Fibroblast of peridontal ligament (primary cell): ENCODE measurements around the gene TBC1D8.

ENCODE experiments used
- DNase-seq: peaks from one replicate; pipeline ENCODE4 v3.0.0-alpha.2; 2010; ENCODE audit errors: extremely low read depth

TBC1D8 gene

GRCh38 chr2:100998235-100998573 is 153.0 kb downstream of the TBC1D8 start:
- DNase-seq = no peak

DNA sequence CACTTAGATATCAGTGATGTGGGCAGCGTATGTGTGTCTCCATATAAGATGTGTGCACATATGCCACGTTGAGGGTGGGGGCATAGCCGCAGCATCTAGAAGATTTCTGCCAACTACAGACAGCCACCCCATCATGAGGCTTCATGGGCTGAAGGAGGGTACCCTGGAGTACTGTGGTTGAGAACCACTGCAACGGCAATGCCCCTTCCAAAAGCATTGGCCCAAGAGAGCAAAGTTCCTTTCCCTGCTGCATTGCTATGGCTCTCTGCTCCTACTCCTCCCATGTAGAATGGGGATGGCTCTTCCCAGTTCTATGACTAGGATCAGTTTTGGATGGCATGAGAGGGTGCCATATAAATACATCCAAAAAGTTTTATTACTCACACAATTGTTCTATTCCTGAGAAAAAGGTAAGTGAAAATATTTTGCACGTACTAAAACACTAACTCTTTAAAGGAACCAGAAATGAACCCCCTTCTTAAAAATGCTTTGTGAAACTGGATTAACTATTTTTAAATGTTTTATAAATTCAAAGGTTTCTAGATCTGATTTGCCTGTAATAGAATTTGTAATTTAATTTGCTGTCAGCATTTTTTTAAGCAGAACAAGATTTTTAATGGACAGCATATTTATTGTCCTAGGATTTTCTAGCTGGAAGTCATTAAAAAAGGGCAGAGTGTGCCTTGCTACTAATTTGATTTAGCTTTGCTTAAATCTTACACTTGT is 153.5 kb downstream of the TBC1D8 start:
- no peak for DNase-seq

GRCh38 chr2:100995309-100996075 is 155.7 kb downstream of the TBC1D8 start:
- DNase-seq = no peak

DNA sequence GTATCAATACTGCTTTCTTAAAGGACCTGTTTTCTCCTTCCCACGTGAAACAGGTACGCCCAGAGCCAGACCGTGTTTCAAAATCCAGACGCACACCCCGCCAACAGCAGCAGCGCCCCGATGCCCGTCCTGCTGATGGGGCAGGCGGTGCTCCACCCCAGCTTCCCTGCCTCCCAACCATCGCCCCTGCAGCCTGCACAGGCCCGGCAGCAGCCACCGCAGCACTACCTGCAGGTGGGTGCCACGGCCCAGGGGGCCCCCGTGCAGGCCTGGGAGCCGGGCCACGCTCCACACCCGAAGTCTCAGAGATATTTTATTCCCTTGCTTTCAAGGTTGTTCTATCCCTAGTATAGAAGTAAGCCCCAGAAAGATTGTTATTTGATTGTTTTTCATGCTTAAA is 157.9 kb downstream of the TBC1D8 start:
- no peak for DNase-seq

DNA sequence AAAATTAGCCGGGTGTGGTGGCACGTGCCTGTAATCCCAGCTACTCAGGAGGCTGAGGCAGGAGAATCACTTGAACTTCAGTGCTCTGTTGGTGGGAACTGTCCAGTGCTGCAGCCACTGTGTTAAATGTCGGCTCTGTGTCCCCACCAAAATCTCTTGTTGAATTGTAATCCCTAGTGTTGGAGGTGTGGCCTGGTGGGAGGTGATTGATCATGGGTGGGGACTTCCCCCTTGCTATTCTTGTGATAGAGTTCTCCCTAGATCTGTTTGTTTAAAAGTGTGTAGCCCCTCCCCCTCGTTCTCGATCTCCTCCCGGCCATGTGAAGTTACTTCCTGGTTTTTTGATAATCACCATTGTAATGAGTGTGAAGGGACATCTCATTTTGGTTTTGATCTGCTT is 158.9 kb downstream of the TBC1D8 start:
- DNase-seq = no peak

- no peak for DNase-seq
These were observed 159.8 kb downstream of the TBC1D8 start for GRCh38 chr2:100991404-100991773.

DNA sequence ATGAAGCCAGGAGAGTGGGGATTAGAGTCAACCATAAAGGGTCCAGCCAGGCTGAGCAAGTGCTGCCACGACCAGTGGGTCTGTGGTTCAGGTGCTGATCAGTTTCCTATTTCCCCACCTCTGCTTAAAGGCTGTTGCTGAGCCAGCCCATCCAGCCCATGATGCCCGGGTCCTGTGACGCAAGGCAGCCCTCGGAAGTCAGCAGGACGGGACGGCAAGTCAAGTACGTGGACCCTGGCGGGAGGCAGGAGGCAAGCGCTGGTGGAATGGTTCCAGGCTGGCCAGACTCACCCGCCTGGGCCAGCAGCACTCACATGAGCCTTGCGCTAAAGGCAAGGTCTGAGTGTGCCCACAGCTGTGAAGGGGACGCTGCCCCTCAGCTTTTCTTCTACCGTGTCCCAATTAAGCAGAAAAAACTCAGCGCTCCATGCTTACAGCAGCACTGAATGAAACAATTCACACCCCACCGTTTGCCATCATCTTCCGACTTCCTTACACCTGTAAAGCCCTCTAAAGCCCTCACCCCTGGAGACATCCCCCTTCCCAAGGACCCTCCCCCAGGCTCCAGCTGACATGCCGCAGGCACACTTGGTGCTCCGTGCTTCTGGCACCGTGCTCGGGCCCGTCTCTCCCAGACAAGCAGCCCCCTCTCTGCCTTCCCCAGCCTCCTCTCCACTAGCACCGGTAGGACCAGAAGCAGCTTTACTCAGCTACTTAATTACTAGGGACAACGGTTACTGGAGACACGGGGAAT is 160.4 kb downstream of the TBC1D8 start:
- DNase-seq = no peak

DNA sequence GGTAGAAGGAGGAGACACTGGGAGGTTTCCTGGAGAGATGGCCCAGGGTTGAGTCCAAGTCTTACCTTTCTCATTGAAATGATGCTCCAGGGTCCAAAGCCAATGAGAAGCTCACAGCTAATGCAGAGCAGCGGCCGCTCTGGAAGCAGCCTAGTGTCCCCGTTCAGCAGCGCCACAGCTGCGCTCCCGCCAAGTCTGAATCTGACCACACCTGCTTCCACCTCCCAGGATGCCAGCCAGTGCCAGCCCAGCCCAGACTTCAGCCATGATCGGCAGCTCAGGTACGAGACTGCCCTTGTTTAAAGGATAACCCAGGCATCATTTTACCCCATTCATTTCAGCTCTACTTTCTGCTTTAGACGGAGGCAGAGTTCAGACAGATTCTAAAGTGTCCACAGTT is 161.0 kb downstream of the TBC1D8 start:
- DNase-seq = no peak

- no peak for DNase-seq
These were observed 161.5 kb downstream of the TBC1D8 start for GRCh38 chr2:100989666-100990065.

DNA sequence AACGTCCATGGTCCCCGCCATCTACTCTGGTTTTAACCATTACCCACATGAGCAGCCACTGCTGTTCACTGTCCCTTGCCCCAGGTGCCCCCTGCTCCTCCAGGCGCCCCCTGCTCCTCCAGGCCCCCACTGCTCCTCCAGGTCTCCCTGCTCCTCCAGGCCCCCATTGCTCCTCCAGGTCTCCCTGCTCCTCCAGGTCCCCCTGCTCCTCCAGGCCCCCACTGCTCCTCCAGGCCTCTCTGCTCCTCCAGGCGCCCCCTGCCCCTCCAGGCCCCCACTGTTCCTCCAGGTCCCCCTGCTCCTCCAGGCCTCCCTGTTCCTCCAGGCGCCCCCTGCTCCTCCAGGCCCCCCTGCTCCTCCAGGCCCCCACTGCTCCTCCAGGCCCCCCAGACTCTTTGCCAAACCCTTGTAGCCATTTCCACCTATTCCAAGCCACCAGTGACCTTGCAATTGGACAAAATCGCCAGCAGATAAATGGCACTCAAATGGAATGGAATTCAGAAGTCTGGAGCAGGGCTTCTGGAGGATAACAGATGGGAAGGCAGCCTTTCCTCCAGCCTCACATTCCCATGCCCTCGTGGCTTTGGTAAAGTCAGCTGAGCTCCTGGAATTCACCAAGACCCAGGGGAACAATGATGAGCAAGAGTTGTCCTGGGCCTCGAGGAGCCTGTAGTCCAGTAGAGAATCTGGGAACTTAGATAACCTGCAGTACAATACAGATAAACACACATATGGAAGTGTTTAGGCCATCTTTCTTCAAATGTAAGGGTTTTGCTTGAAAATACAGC is 162.4 kb downstream of the TBC1D8 start:
- DNase-seq = peak; percentile 71

DNA sequence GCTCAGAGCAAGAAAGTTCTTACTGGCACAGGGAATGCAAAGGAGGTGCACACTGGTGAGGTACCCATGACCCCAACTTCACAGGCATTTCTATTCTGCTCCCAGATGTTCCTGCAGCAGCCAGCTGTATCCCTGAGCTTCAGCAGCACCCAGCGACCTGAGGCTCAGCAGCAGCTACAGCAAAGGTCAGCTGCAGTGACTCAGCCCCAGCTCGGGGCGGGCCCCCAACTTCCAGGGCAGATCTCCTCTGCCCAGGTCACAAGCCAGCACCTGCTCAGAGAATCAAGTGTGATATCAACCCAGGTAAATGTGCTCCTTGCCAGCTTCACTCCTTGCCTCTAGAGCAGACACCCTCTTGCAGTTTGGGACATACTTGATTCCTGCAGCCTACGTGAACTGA is 163.2 kb downstream of the TBC1D8 start:
- DNase-seq = no peak

GRCh38 chr2:100987536-100987935 is 163.6 kb downstream of the TBC1D8 start:
- no peak for DNase-seq

DNA sequence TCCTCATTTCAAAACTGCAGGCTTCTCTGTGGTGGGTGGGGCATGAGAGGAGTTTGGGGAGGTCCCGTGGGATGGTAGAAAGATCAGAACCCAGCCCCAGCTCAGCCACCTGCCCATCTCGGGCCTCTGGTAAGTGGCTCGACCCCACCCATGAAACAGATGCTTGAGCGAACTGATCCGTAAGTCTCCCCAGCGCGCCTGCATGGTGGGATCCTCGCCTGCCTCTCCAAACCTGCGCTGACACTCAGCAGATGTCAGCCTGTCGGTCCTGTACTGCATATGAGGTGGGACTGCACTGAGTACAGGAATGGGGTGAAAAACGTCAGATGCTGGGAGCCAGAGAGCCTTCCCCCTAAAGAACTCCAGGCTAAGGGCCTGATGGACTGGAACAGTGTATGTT is 165.0 kb downstream of the TBC1D8 start:
- DNase-seq = no peak

DNA sequence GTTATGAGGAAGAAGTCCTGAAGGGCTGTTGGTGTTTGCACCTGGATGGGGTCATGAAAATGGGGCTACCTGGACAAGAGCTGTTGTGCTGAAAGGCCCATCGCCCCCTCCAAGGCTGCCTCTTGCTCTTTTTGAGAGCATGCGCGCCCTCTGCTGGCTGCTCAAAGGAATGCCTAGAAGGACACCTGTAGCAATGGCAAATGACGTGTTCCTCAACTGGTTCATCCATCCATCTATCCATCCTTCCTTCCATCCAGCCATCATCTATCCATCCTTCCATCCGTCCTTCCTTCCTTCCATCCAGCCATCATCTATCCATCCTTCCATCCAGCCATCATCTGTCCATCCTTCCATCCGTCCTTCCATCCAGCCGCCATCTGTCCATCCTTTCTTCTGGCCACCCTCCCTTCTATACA is 166.3 kb downstream of the TBC1D8 start:
- DNase-seq = peak; percentile 72

- DNase-seq = no peak
These were observed 167.4 kb downstream of the TBC1D8 start for GRCh38 chr2:100983684-100984310.

GRCh38 chr2:100983201-100983600 is 168.0 kb downstream of the TBC1D8 start:
- no peak for DNase-seq

DNA sequence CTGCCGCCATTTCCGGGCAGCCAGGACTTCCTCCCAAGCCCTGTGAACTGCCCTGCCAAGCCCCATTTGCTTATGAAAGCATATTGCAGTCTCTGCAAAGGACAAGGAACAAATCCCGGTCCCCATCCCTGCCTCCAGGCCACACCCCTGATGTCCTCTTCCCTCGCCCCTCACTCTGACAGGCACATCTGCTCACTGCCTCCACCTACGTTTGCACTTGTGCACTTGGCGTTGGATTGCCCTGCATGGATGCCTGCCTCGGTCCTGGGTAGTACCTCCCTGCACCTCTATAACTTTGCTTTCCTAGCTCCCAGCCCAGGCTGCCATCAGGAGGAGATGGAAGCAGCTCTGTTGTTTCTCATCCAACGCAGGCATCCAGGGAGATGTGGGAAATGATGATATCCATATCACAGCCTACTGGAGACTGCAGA is 168.7 kb downstream of the TBC1D8 start:
- DNase-seq = no peak

DNA sequence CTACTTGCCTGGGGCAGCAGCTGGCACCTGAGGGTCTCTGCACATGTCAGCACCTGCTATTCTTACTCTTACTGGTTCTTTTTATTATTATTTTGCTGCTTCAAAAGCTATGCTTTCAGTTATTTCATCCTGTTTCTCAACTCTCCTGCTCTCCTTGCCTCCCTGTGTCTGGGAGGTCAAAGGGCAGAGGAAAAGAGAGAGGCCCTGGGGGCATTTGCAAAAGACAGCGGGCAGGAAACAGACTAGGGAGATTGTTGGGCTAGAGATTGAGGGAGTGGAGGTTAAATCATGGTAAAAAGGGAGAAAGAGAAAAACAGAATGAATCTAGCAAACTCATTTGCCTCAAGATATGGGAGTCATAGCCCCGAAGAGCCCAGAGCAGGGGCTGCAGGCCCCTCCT is 170.2 kb downstream of the TBC1D8 start:
- no peak for DNase-seq

DNA sequence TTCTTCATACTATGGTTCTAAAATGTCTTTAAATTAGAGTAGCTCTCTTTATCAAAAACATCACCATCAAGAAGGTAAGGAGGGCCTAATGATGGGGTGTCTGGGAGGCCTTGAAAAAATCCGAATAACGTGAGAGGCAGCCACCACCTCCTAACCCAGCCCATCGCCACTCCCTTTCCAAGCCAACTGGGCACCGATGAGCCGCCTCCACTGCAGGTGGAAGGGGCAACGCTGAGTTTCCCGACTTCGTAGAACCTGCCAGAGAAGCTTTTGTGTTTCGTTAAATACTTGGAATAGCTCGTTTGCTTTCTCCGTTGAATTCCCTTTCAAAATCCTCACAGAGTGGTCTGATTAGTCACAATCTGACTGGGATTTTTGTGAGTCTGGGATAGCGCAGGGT is 171.1 kb downstream of the TBC1D8 start:
- DNase-seq = no peak

- peak; percentile 6 for DNase-seq
These were observed 172.5 kb downstream of the TBC1D8 start for GRCh38 chr2:100978582-100979191.

- DNase-seq = no peak
These were observed 173.7 kb downstream of the TBC1D8 start for GRCh38 chr2:100977511-100977910.
